Left ventricle myocardium superior (tissue), 1 donor: ENCODE data around the gene TMC1. TPM values are rescaled to one million over a fixed set of nuclear protein-coding genes. Genes with fewer than 3 reads are reported as not detected.
"Not testable (repeated sequence)": the region's sequence is repeated elsewhere in the genome, so short reads cannot be mapped to it uniquely, and the experiment has no call there.

Experiments used
- ATAC-seq: fragments of 200-7000 bp; cut with Tn5 transposase; one replicate; pipeline ENCODE4 v1.9.1; 2020; ENCODE audit warnings: mild to moderate bottlenecking, moderate library complexity
- DNase-seq: peaks from one replicate; pipeline ENCODE4 v3.0.0-alpha.2; 2020
- intact Hi-C: fragments of 100-400 bp; cut with micrococcal nuclease; formaldehyde crosslinking; loops from one replicate; pipeline ENCODE4 v1.11.0; 2022
- long read RNA-seq: library from polyadenylated mRNA; unstranded; transcript quantifications from one replicate; pipeline ENCODE4 v2.0.0, GENCODE V29; 2021
- total RNA-seq: library from RNA; stranded (reverse); fragmentation: NEBNext Ultra II Directional; extraction: Animal tissue kit (Norgen Biotek cat#: 25700); gene quantifications from one replicate; pipeline ENCODE4 v1.2.1, GENCODE V29; 2021
- donor health status: DM: no; HTN: yes; CAD: no; lungs with severe emphysema.

TMC1 gene
- not detected for total RNA-seq
- long read RNA-seq: 0 reads

DNA sequence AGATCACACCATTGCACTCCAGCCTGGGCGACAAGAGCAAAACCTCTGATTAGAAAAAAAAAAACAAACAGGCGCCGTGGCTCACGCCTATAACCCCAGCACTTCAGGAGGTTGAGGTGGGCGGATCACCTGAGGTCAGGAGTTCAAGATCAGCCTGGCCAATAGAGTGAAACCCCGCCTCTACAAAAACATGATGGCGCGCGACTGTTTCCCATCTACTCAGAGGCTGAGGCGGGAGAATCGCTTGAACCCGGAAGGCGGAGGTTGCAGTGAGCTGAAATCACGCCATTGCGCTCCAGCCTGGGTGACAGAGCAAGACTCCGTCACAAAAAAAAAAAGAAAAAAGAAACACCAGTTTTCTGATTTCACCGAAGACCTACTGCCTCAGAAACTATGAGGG lies at the start of gene TMC1:
TMC1 (plus strand) TSS at position 193 of the 400 bp plus-strand sequence. CDS start 127,041 bp downstream, outside the sequence.
- DNase-seq, ATAC-seq, intact Hi-C loops: not testable (repeated sequence)

- ATAC-seq (no peak), DNase-seq (no peak)
- intact Hi-C loops: no loop called here
Measured at GRCh38 chr9:72473474-72474261, 47.7 kb upstream of the TMC1 start.

DNA sequence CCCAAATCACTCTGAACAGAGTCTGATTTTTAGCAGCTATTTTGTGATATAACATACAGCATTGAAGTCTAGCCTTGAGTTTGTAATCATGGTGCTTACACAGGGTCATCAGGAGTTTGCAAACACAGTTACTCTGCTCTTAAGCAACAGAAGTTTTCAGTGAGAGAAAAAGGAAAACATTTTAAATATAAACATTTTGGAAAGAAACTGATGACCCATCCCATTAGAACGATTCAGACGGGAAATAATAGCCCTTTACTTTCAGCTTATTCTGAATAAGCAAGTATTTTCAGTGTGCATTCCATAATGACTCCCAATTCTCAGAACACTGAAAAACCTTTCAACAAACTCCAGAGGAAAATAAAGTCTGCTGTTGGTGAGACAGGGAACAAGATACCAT lies 46.7 kb upstream of the TMC1 start:
- no peak for ATAC-seq
- intact Hi-C loops: no loop called here

DNA sequence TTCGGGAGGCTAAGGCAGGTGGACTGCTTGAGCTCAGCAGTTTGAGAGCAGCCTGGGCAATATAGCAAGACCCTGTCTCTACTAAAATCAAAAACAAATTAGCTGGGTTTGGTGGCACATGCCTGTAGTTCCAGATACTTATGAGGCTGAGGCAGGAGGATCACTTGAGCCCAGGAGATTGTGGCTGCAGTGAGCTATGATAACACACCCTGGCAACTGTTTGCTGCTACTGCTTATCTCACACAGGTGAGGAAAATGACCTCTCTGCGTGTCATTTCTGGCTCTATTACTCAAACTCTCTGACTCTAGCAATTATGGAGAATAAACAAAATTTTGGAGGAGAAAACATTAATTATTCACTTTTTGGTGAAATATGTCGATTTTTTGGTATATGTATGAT lies 45.3 kb upstream of the TMC1 start:
- ATAC-seq (no peak), DNase-seq (no peak)
- intact Hi-C loops: no loop called here

More for the DNA sequence above, 46.7 kb upstream of the TMC1 start:
- no peak for DNase-seq

DNA sequence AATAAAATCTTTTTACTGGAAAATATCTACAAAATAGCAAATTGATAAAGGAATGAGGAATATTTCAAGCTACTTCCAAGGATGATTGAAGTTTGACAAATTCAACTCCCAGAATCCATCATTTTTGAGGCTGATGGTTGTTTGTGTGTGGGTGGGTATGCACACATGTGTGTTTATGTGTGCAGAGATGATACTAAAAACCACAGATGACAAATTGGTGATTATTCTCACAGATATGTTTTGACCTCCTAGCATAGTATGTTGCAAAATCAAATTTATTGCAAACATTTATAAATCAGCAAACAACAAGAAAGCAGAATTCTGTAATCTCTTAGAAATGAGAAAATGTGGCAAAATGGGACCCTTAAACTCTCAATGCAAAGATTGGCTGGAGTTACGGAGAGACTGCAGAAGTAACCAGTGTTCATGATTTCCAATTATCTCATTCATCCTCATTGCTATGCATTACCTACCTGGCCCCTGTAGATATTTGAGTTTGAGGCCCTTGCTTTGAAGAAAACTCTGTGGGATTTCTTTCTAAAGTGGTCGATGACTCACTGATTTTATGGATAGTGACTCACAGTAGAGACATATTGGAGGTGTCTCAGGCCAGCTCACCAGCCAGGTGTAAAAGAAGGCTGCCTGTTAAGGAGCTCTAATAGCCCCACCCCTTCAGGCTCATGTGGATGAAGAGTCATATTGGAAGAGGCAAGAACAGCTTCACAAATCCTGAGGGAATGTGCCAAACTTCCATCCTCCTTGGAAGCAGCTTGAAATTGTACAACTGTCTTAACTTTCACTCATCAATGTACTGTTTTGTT lies 44.6 kb upstream of the TMC1 start:
- no peak for DNase-seq
- ATAC-seq: no peak
- intact Hi-C loops: no loop called here

GRCh38 chr9:72477930-72478518 lies 43.4 kb upstream of the TMC1 start:
- ATAC-seq (peak; percentile 54), DNase-seq (no peak)
- intact Hi-C loops: no loop called here

DNA sequence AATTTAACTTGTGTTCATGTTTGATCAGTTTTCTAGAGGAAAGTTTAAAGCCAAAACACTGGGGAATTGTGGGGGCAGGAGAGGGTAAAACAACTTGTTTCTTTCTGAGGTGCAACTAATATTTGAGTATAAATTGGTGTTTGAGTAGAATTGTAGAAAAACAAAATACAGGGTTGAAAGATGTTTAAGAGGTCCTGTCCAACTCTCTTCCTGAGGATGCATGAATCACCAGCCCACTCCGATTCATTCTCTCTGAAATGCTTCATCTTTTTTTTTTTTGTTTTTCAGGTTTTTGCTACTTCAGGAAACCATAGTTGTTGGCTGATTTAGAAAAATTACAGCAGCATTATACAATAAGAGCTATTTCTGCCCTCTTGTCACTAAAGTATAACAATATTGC lies 42.4 kb upstream of the TMC1 start:
- intact Hi-C loops: no loop called here
- ATAC-seq (no peak), DNase-seq (no peak)

DNA sequence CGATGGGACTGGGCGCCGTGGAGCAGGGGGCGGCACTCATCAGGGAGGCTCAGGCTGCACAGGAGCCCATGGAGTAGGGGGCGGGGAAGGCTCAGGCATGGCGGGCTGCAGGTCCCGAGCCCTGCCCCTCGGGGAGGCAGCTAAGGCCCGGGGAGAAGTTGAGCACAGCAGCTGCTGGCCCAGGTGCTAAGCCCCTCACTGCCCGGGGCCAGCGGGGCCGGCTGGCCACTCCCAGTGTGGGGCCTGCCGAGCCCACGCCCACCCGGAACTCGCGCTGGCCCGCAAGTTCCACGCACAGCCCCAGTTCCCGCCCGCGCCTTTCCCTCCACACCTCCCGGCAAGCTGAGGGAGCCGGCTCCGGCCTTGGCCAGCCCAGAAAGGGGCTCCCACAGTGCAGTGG lies 41.1 kb upstream of the TMC1 start:
- DNase-seq, intact Hi-C loops, ATAC-seq: not testable (repeated sequence)

DNA sequence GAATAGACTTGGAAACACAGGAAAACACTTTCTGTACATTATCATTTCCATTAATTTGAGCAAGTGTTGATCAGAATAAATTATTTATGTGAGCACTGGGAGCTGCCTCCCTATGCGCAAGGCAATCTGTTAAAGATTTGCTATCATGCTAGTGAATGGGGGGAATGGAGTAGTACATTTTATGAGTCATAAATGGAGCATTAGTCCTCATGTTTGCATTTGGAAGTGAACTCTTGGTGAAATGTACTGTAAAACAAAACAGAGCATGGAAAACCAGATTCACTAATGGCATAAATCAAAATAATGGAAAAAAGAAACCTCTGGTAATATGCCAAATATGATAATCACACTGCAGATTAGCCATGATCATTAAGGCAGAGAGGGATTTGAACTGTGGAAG lies 40.5 kb upstream of the TMC1 start:
- DNase-seq: no peak
- no peak for ATAC-seq
- intact Hi-C loops: no loop called here

DNA sequence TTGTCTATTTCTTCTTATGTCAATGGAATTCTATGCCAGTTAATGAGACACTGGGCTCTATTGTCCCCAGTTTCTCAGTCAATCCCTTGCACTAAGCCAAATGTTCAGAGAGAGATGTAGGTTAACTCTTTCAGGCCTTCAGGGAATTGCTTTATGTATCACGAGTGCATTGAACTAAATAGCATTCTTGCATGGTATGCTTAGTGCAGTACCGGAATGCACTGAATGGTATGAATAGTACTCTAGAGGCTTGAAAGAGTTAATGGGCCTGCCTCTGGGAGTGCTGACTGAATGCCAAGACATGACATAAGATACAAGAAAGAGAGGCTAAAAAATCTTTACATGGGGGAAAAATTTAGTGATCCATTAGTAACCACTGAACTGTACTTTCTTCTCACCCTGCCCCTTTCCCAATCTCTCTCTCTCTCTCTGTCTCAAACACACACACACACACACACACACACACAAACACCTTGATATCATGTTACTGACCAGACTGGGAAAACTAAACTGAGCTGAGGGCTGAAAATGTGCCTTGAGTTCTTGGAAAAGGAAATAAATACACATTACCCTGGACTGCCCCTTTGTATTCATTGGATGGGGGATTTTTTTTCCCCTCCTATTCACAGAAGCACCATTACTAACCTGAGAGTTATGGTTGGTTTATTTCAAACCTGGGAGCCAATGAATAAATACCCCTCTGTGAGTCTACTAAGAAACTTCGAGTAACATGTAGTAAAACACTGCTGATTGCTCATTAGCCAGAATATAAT lies 35.4 kb upstream of the TMC1 start:
- intact Hi-C loops: no loop called here
- peak; percentile 30 for ATAC-seq

DNA sequence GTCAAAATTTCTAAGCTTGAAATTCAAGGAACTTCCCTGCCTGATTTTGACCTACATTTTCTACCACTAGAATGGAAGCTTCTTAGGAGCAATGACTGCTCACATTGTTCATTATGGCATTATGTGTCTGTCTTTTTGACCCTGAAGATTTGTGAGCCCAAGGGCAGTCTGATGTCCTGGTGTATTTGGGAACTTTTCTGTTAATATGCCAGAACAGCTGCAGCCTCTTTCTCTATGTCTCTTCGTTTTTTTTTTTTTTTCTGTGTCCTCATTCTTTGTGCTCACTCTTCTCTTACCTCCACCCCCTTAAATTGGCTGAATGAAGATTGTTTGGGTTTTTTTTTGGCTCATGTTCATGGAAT lies 34.8 kb upstream of the TMC1 start:
- intact Hi-C loops: no loop called here
- ATAC-seq: no peak
- no peak for DNase-seq

More for the DNA sequence above, 35.4 kb upstream of the TMC1 start:
- DNase-seq: no peak

DNA sequence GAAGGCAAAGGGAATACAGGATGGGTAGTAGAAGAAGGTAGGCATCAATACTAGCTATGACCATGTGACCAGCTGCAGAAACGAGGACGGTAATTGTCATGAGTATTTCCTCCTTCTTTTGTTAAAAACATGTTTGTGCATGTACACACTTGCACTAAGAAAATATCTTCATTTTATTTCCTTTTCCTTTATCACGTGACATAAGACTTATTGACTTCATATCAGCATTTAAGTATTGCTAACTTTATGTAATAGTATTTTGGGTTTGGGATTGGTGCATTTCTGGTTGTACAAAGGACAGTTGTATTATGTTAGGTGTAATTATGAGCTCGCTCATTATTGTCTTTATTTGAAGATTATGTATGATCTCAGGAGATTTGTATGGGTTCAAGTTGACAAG lies 33.7 kb upstream of the TMC1 start:
- intact Hi-C loops, DNase-seq, ATAC-seq: not testable (repeated sequence)

- DNase-seq (no peak), ATAC-seq (no peak)
- intact Hi-C loops: no loop called here
Measured at GRCh38 chr9:72489986-72490385, 31.4 kb upstream of the TMC1 start.

GRCh38 chr9:72491242-72491641 lies 30.2 kb upstream of the TMC1 start:
- ATAC-seq (no peak), DNase-seq (no peak)
- intact Hi-C loops: no loop called here

DNA sequence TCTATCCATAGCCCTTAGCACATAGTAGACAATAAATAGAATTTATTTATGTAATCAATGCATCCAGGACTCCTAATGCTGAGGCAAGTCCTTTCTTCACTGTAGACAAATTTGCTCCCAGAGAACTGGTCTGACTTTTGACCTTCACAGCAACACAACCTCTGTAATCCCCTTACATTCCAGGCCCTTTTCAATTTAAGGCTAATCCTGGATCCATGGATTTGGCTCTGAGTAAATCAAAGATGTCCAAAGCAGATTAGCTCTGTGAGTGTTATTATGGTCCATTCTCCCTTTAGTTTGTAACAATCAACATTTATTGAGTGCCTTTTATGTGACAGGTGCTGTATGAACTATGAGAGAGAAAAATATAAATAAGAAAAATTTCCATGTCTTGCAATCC lies 27.4 kb upstream of the TMC1 start:
- ATAC-seq (no peak), DNase-seq (no peak)
- intact Hi-C loops: no loop called here

- intact Hi-C loops: no loop called here
- no peak for ATAC-seq
- no peak for DNase-seq
Measured at GRCh38 chr9:72497447-72498046, 23.9 kb upstream of the TMC1 start.

- intact Hi-C loops: no loop called here
- no peak for DNase-seq
- ATAC-seq: no peak
Measured at GRCh38 chr9:72506615-72507014, 14.8 kb upstream of the TMC1 start.

- ATAC-seq (no peak), DNase-seq (no peak)
- intact Hi-C loops: no loop called here
Measured at GRCh38 chr9:72509053-72509452, 12.4 kb upstream of the TMC1 start.

DNA sequence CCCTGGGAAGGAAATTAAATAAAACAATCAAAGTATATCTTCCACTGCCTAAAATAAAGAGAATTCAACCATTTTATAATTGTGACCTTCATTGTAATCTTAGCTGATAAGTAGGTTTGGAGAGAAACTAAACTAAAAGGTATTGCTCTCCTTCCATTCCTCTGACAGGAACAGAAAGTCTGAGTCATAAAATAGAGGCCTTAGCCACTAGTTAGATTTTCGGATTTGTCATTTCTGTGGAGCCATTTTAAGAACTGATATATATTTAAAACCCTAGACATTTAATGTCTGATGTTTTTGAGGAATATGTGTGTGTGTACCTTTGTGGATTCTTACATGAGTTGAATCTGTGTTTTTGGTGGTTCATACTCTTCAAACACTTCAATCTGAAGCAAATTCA lies 11.8 kb upstream of the TMC1 start:
- DNase-seq: no peak
- no peak for ATAC-seq
- intact Hi-C loops: no loop called here
